Lung (tissue), 12 donors: ENCODE data around the gene APBB2. TPM values are rescaled to one million over a fixed set of nuclear protein-coding genes. Genes with fewer than 3 reads are reported as not detected.

Experiments
- ATAC-seq: fragments of 200-7000 bp; cut with Tn5 transposase; one replicate; pipeline ENCODE4 v1.9.1; 2020; ENCODE audit warnings: moderate number of reproducible peaks; ENCODE audit not compliant: insufficient read depth, low FRiP score
- DNase-seq, 3 donors: peaks; one replicate each; pipeline ENCODE4 v3.0.0-alpha.2; 2013 to 2017
- H3K27ac ChIP-seq, 2 donors: one replicate each; pipeline ENCODE4 v1.5.1; 2013; ENCODE audit warnings: mild to moderate bottlenecking in 2 of 2, moderate library complexity in 2 of 2, control low read depth in 1 of 2, inconsistent platforms in 1 of 2, low read depth in 1 of 2, low read length in 1 of 2
- H3K27me3 ChIP-seq, 3 donors: one replicate each; pipeline ENCODE4 v1.5.1; 2013; ENCODE audit warnings: low read length in 2 of 3; ENCODE audit not compliant: control insufficient read depth in 3 of 3, insufficient read depth in 3 of 3
- H3K36me3 ChIP-seq, 4 donors: one replicate each; pipeline ENCODE4 v1.5.1; 2013; ENCODE audit warnings: low read length in 4 of 4, mild to moderate bottlenecking in 1 of 4, moderate library complexity in 1 of 4; ENCODE audit not compliant: control insufficient read depth in 4 of 4, insufficient read depth in 4 of 4
- H3K4me1 ChIP-seq, 5 donors: one replicate each; pipeline ENCODE4 v1.5.1; 2013; ENCODE audit warnings: low read length in 5 of 5, mild to moderate bottlenecking in 2 of 5, moderate library complexity in 1 of 5; ENCODE audit not compliant: control insufficient read depth in 5 of 5, insufficient read depth in 5 of 5
- H3K4me3 ChIP-seq: one replicate; pipeline ENCODE4 v1.5.1; 2013; ENCODE audit warnings: mild to moderate bottlenecking, control low read depth, moderate library complexity
- H3K9ac ChIP-seq, 2 donors: one replicate each; pipeline ENCODE4 v1.5.1; 2013; ENCODE audit warnings: low read length in 2 of 2, control low read depth in 1 of 2; ENCODE audit not compliant: insufficient read depth in 1 of 2
- H3K9me3 ChIP-seq, 4 donors: one replicate each; pipeline ENCODE4 v1.5.1; 2013; ENCODE audit warnings: low read length in 3 of 4, mild to moderate bottlenecking in 1 of 4, moderate library complexity in 1 of 4; ENCODE audit not compliant: control insufficient read depth in 4 of 4, insufficient read depth in 3 of 4
- CTCF ChIP-seq: IDR thresholded peaks from 2 replicates; pipeline ENCODE4 v1.5.1; 2012; ENCODE audit warnings: mild to moderate bottlenecking; ENCODE audit errors: control extremely low read depth, extremely low read depth
- WGBS, 2 donors: extraction: QIAGEN DNeasy Blood & Tissue Kit; methylation state at CpG; one replicate each; pipeline ENCODE4 v1.1.7; 2013; 5-methylcytosine and 5-hydroxymethylcytosine counted together
- polyA plus RNA-seq, 2 donors: library from polyadenylated mRNA; stranded (reverse); fragments of 200-250 nt; gene quantifications; one replicate each; pipeline ENCODE4 v1.2.1, GENCODE V29; 2013
- total RNA-seq, 2 donors: library from RNA; depleted of rRNA in 1 of 2; stranded (reverse); fragments of >200 nt in 1 of 2; gene quantifications; one replicate each; pipeline ENCODE4 v1.2.1, GENCODE V29; 2014 to 2021
- donor health status: control.
- donor health status: control.
- donor health status: Bipolar disorder and iron deficiency.
- donor health status: healthy.
- donor health status: DM: yes; HTN: yes; CAD: no.

Gene APBB2
- total and polyA plus RNA-seq, 4 donors = 13.3 to 99.0 (median 40.4) TPM

- 87 to 89% methylated on average over 1 of the region's 1 CpG for WGBS, 2 donors
- TF ChIP-seq CTCF = no peak
Measured at GRCh38 chr4:41241919-41242318, 27.6 kb upstream of the APBB2 start.

GRCh38 chr4:41236508-41236907 lies 22.2 kb upstream of the APBB2 start:
- no peak for TF ChIP-seq CTCF
- no peak for ATAC-seq
- WGBS, 2 donors = 49 to 96% methylated on average over 1 of the region's 1 CpG

More at GRCh38 chr4:41241919-41242318, 27.6 kb upstream of the APBB2 start:
- no peak overlapping the region for H3K9ac ChIP-seq
- H3K4me1 ChIP-seq = no peaks in the 10 kb centered on the region
- H3K36me3 ChIP-seq = no peaks in the 10 kb centered on the region
- H3K27ac ChIP-seq = no peak overlapping the region
- peaks cover 3 to 9% (median 4%) of the 10 kb centered on the region in 3 donors for H3K27me3 ChIP-seq
- H3K9me3 ChIP-seq = no peaks in the 10 kb centered on the region
- DNase-seq (no peak), ATAC-seq (no peak)
- no peak overlapping the region for H3K4me3 ChIP-seq

GRCh38 chr4:41236032-41236431 lies 21.7 kb upstream of the APBB2 start:
- 100% methylated on average over 1 of the region's 1 CpG for WGBS, 2 donors
- ATAC-seq = no peak
- Histone ChIP-seq H3K9ac (no peak overlapping the region), H3K9me3 (no peaks in the 10 kb centered on the region), H3K4me1 (no peaks in the 10 kb centered on the region), H3K36me3 (no peaks in the 10 kb centered on the region), H3K27me3 (no peaks in the 10 kb centered on the region), H3K27ac (no peak overlapping the region), H3K4me3 (no peak overlapping the region)
- no peak for DNase-seq
- TF ChIP-seq CTCF = no peak

More at GRCh38 chr4:41236508-41236907, 22.2 kb upstream of the APBB2 start:
- DNase-seq = no peak
- Histone ChIP-seq H3K9me3 (no peaks in the 10 kb centered on the region), H3K9ac (no peak overlapping the region), H3K27me3 (no peaks in the 10 kb centered on the region), H3K4me1 (no peaks in the 10 kb centered on the region), H3K27ac (no peak overlapping the region), H3K36me3 (no peaks in the 10 kb centered on the region), H3K4me3 (no peak overlapping the region)

GRCh38 chr4:41232856-41233255 lies 18.5 kb upstream of the APBB2 start:
- Histone ChIP-seq H3K4me1 (no peaks in the 10 kb centered on the region), H3K9ac (no peak overlapping the region), H3K27ac (no peak overlapping the region), H3K27me3 (no peaks in the 10 kb centered on the region), H3K9me3 (no peaks in the 10 kb centered on the region), H3K36me3 (no peaks in the 10 kb centered on the region), H3K4me3 (no peak overlapping the region)
- no peak for TF ChIP-seq CTCF
- ATAC-seq (no peak), DNase-seq (no peak)
- 87% methylated on average over 3 of the region's 3 CpGs for WGBS, 2 donors
